Measurements from ENCODE around the gene CA10.

CA10 gene

GRCh38 chr17:51751072-51751471 lies 407.4 kb downstream of the CA10 start:
- DNase-seq: no peak

- DNase-seq: no peak
These were observed 409.5 kb downstream of the CA10 start for GRCh38 chr17:51748749-51749604.

GRCh38 chr17:51746421-51746820 lies 412.1 kb downstream of the CA10 start:
- no peak for DNase-seq

GRCh38 chr17:51745993-51746392 lies 412.5 kb downstream of the CA10 start:
- DNase-seq: no peak

GRCh38 chr17:51743477-51743876 lies 415.0 kb downstream of the CA10 start:
- no peak for DNase-seq

GRCh38 chr17:51742571-51742970 lies 415.9 kb downstream of the CA10 start:
- DNase-seq: no peak

GRCh38 chr17:51741458-51741857 lies 417.1 kb downstream of the CA10 start:
- no peak for DNase-seq

GRCh38 chr17:51740531-51740930 lies 418.0 kb downstream of the CA10 start:
- DNase-seq: no peak

- no peak for DNase-seq
These were observed 419.1 kb downstream of the CA10 start for GRCh38 chr17:51739245-51739886.

GRCh38 chr17:51736356-51736755 lies 422.2 kb downstream of the CA10 start:
- DNase-seq: peak; percentile 41

- no peak for DNase-seq
These were observed 423.5 kb downstream of the CA10 start for GRCh38 chr17:51734976-51735375.

GRCh38 chr17:51734462-51734861 lies 424.1 kb downstream of the CA10 start:
- DNase-seq: no peak

- DNase-seq: no peak
These were observed 425.3 kb downstream of the CA10 start for GRCh38 chr17:51733166-51733565.

GRCh38 chr17:51731941-51732722 lies 426.4 kb downstream of the CA10 start:
- no peak for DNase-seq

GRCh38 chr17:51730303-51731050 lies 428.0 kb downstream of the CA10 start:
- DNase-seq: no peak

GRCh38 chr17:51725185-51725584 lies 433.3 kb downstream of the CA10 start:
- no peak for DNase-seq

- no peak for DNase-seq
These were observed 434.4 kb downstream of the CA10 start for GRCh38 chr17:51724043-51724580.

GRCh38 chr17:51722994-51723393 lies 435.5 kb downstream of the CA10 start:
- DNase-seq: no peak

GRCh38 chr17:51721730-51722129 lies 436.8 kb downstream of the CA10 start:
- no peak for DNase-seq

- DNase-seq: no peak
These were observed 438.1 kb downstream of the CA10 start for GRCh38 chr17:51720439-51720838.

GRCh38 chr17:51718983-51719382 lies 439.5 kb downstream of the CA10 start:
- DNase-seq: no peak

GRCh38 chr17:51711581-51711980 lies 446.9 kb downstream of the CA10 start:
- DNase-seq: no peak

GRCh38 chr17:51710634-51710979 lies 447.9 kb downstream of the CA10 start:
- DNase-seq: no peak

Data from left hindlimb (tissue), 1 donor.